ENCODE measurements around the gene LOC101059915.
A peak's percentile ranks its signal among the peaks of the same experiment; 100 is the strongest.
"Not testable (repeated sequence)": the region's sequence is repeated elsewhere in the genome, so short reads cannot be mapped to it uniquely, and the experiment has no call there.

The LOC101059915 gene

GRCh38 chrX:71644406-71644805, 22.9 kb upstream of the LOC101059915 start:
- not testable (repeated sequence) for DNase-seq

- DNase-seq: peak in 1 of 2 donors; percentile 47
These were observed 16.9 kb upstream of the LOC101059915 start for GRCh38 chrX:71650333-71650969.

- DNase-seq: peak; percentile 38 to 65
These were observed 14.9 kb upstream of the LOC101059915 start for GRCh38 chrX:71652405-71652804.

- DNase-seq: no peak
These were observed 14.0 kb upstream of the LOC101059915 start for GRCh38 chrX:71653344-71653743.

- DNase-seq: no peak
These were observed 10.1 kb upstream of the LOC101059915 start for GRCh38 chrX:71657267-71657666.

GRCh38 chrX:71659342-71659741, 8.0 kb upstream of the LOC101059915 start:
- no peak for DNase-seq

GRCh38 chrX:71659959-71660358, 7.4 kb upstream of the LOC101059915 start:
- DNase-seq: no peak

- no peak for DNase-seq
These were observed 6.6 kb upstream of the LOC101059915 start for GRCh38 chrX:71660562-71661416.

- no peak for DNase-seq
These were observed 5.4 kb upstream of the LOC101059915 start for GRCh38 chrX:71661919-71662318.

GRCh38 chrX:71662654-71663053, 4.7 kb upstream of the LOC101059915 start:
- peak in 1 of 2 donors; percentile 6 for DNase-seq

GRCh38 chrX:71663238-71663637, 4.1 kb upstream of the LOC101059915 start:
- peak in 1 of 2 donors; percentile 31 for DNase-seq

GRCh38 chrX:71664202-71664601, 3.1 kb upstream of the LOC101059915 start:
- not testable (repeated sequence) for DNase-seq

GRCh38 chrX:71664889-71665491, 2.4 kb upstream of the LOC101059915 start:
- no peak for DNase-seq

GRCh38 chrX:71665747-71666146, 1.6 kb upstream of the LOC101059915 start:
- DNase-seq: no peak

GRCh38 chrX:71666240-71667223, 814 bp upstream of the LOC101059915 start:
- DNase-seq: no peak

GRCh38 chrX:71668248-71668595, 876 bp downstream of the LOC101059915 start:
- no peak for DNase-seq

- DNase-seq: no peak
These were observed 2.1 kb downstream of the LOC101059915 start for GRCh38 chrX:71669492-71669891.

GRCh38 chrX:71669947-71670346, 2.6 kb downstream of the LOC101059915 start:
- DNase-seq: peak in 1 of 2 donors; percentile 22

- DNase-seq: no peak
These were observed 3.9 kb downstream of the LOC101059915 start for GRCh38 chrX:71671043-71671780.

GRCh38 chrX:71671938-71672337, 4.6 kb downstream of the LOC101059915 start:
- no peak for DNase-seq

- not testable (repeated sequence) for DNase-seq
These were observed 8.3 kb downstream of the LOC101059915 start for GRCh38 chrX:71675636-71676035.
